Measurements from ENCODE around the gene PCBP3.

Gene PCBP3

GRCh38 chr21:45740491-45741357 is 97.2 kb downstream of the PCBP3 start:
- Histone ChIP-seq H3K27ac (ENCODE audit: low read length) (no peak overlapping the region), H3K4me3 (ENCODE audit: low read length) (no peak overlapping the region), H3K4me1 (ENCODE audit: control insufficient read depth, insufficient read depth, low read length) (no peaks in the 10 kb centered on the region), H3K27me3 (ENCODE audit: control insufficient read depth, insufficient read depth, low read length) (no peaks in the 10 kb centered on the region), H3K9me3 (ENCODE audit: control insufficient read depth, insufficient read depth, low read length) (no peaks in the 10 kb centered on the region), H3K36me3 (ENCODE audit: control insufficient read depth, insufficient read depth, low read length) (0 out of 2 replicates have a peak, but pooled peaks cover under 1% of the 10 kb centered on the region)
- DNase-seq (ENCODE audit: low read depth, low spot score) = no peak
- no CpG with 5 or more reads among the region's 14 CpGs for whole genome bisulfite sequencing (ENCODE audit: insufficient coverage, insufficient read length)

GRCh38 chr21:45741691-45742090 is 98.2 kb downstream of the PCBP3 start:
- Histone ChIP-seq H3K9me3 (ENCODE audit: control insufficient read depth, insufficient read depth, low read length) (no peaks in the 10 kb centered on the region), H3K27me3 (ENCODE audit: control insufficient read depth, insufficient read depth, low read length) (no peaks in the 10 kb centered on the region), H3K4me1 (ENCODE audit: control insufficient read depth, insufficient read depth, low read length) (no peaks in the 10 kb centered on the region), H3K27ac (ENCODE audit: low read length) (no peak overlapping the region), H3K4me3 (ENCODE audit: low read length) (no peak overlapping the region), H3K36me3 (ENCODE audit: control insufficient read depth, insufficient read depth, low read length) (0 out of 2 replicates have a peak, but pooled peaks cover 4% of the 10 kb centered on the region)
- no CpG with 5 or more reads among the region's 6 CpGs for WGBS (ENCODE audit: insufficient coverage, insufficient read length)
- no peak for DNase-seq (ENCODE audit: low read depth, low spot score)

DNA sequence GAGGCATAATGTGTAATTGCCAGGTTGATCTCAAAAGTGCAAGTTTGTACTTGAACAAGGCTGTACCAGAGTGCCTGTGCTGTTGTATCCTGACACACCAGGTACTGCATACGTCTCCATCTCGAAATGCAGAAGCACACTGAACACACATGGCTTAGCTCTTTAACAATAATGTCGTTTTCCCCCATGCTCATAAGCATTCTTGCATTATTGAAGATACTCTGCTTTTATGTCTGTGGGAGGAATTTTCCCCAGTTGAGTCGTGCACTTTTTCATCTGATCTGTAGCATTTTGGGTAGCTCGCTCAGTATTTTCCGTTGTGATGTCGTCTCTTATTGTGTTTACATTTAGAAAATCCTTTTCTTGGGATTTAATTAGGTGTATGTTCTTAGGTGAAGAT is 98.7 kb downstream of the PCBP3 start:
- no peak for DNase-seq (ENCODE audit: low read depth, low spot score)
- no CpG with 5 or more reads among the region's 7 CpGs for WGBS (ENCODE audit: insufficient coverage, insufficient read length)
- no peak overlapping the region for H3K27ac ChIP-seq (ENCODE audit: low read length)
- 0 out of 2 replicates have a peak, but pooled peaks cover 4% of the 10 kb centered on the region for H3K36me3 ChIP-seq (ENCODE audit: control insufficient read depth, insufficient read depth, low read length)
- H3K4me1 ChIP-seq (ENCODE audit: control insufficient read depth, insufficient read depth, low read length) = peaks cover under 1% of the 10 kb centered on the region
- H3K9me3 ChIP-seq (ENCODE audit: control insufficient read depth, insufficient read depth, low read length) = no peaks in the 10 kb centered on the region
- H3K27me3 ChIP-seq (ENCODE audit: control insufficient read depth, insufficient read depth, low read length) = no peaks in the 10 kb centered on the region
- no peak overlapping the region for H3K4me3 ChIP-seq (ENCODE audit: low read length)

DNA sequence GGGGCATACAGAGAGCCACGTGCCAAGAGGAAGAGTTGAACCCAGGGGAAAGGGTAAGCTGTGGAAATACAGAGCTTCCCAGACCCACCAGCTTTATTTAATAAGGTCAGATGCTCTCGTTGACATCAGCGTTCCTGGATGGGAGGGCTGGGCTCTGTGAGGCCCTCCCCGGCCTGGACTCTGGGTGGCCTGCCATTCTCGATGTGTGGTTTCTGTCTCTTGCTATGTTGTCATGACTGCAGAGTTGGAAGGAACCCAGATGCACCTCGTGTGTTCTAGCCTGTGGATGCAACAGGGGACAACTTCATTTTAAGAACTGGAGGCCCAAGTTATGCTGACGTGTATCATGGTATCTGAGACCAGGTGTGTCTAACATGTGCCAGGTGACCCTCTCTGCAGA is 101.7 kb downstream of the PCBP3 start:
- no peaks in the 10 kb centered on the region for H3K9me3 ChIP-seq (ENCODE audit: control insufficient read depth, insufficient read depth, low read length)
- no peak overlapping the region for H3K4me3 ChIP-seq (ENCODE audit: low read length)
- no CpG with 5 or more reads among the region's 7 CpGs for WGBS (ENCODE audit: insufficient coverage, insufficient read length)
- no peaks in the 10 kb centered on the region for H3K27me3 ChIP-seq (ENCODE audit: control insufficient read depth, insufficient read depth, low read length)
- H3K36me3 ChIP-seq (ENCODE audit: control insufficient read depth, insufficient read depth, low read length) = 0 out of 2 replicates have a peak, but pooled peaks cover 4% of the 10 kb centered on the region
- no peak for DNase-seq (ENCODE audit: low read depth, low spot score)
- H3K4me1 ChIP-seq (ENCODE audit: control insufficient read depth, insufficient read depth, low read length) = peaks cover 10% of the 10 kb centered on the region
- H3K27ac ChIP-seq (ENCODE audit: low read length) = no peak overlapping the region

- H3K4me1 ChIP-seq (ENCODE audit: control insufficient read depth, insufficient read depth, low read length) = peaks cover 11% of the 10 kb centered on the region
- WGBS (ENCODE audit: insufficient coverage, insufficient read length) = no CpG with 5 or more reads among the region's 14 CpGs
- DNase-seq (ENCODE audit: low read depth, low spot score) = no peak
- H3K27me3 ChIP-seq (ENCODE audit: control insufficient read depth, insufficient read depth, low read length) = no peaks in the 10 kb centered on the region
- no peak overlapping the region for H3K4me3 ChIP-seq (ENCODE audit: low read length)
- H3K9me3 ChIP-seq (ENCODE audit: control insufficient read depth, insufficient read depth, low read length) = no peaks in the 10 kb centered on the region
- 0 out of 2 replicates have a peak, but pooled peaks cover 4% of the 10 kb centered on the region for H3K36me3 ChIP-seq (ENCODE audit: control insufficient read depth, insufficient read depth, low read length)
- H3K27ac ChIP-seq (ENCODE audit: low read length) = no peak overlapping the region
Measured at GRCh38 chr21:45747233-45747766, 103.8 kb downstream of the PCBP3 start.

GRCh38 chr21:45747802-45748445 is 104.4 kb downstream of the PCBP3 start:
- DNase-seq (ENCODE audit: low read depth, low spot score) = no peak
- Histone ChIP-seq H3K36me3 (ENCODE audit: control insufficient read depth, insufficient read depth, low read length) (0 out of 2 replicates have a peak, but pooled peaks cover 4% of the 10 kb centered on the region), H3K4me1 (ENCODE audit: control insufficient read depth, insufficient read depth, low read length) (peaks cover 11% of the 10 kb centered on the region), H3K4me3 (ENCODE audit: low read length) (no peak overlapping the region), H3K9me3 (ENCODE audit: control insufficient read depth, insufficient read depth, low read length) (no peaks in the 10 kb centered on the region), H3K27me3 (ENCODE audit: control insufficient read depth, insufficient read depth, low read length) (no peaks in the 10 kb centered on the region), H3K27ac (ENCODE audit: low read length) (no peak overlapping the region)
- WGBS (ENCODE audit: insufficient coverage, insufficient read length) = no CpG with 5 or more reads among the region's 18 CpGs

DNA sequence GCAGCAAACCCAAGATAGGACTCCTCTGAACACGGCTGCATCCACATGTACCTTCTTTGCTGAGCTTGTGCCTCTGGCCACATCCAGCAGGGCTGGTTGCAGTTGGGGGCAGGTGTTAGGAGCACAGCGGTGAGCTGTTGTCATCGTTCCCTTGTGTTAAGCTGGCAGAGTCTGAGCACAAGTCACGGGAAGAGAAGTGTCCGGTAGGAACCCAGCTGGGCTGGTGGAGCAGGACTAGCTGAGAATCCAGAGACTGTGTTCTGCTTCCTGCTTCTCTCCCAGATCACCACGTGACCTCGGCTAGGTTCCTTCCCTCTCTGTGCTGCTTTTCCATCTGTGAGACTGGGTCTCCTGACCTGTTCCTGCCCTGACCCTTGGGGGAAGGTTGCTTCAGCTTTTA is 105.1 kb downstream of the PCBP3 start:
- Histone ChIP-seq H3K4me3 (ENCODE audit: low read length) (no peak overlapping the region), H3K36me3 (ENCODE audit: control insufficient read depth, insufficient read depth, low read length) (0 out of 2 replicates have a peak, but pooled peaks cover 4% of the 10 kb centered on the region), H3K27me3 (ENCODE audit: control insufficient read depth, insufficient read depth, low read length) (no peaks in the 10 kb centered on the region), H3K9me3 (ENCODE audit: control insufficient read depth, insufficient read depth, low read length) (no peaks in the 10 kb centered on the region), H3K4me1 (ENCODE audit: control insufficient read depth, insufficient read depth, low read length) (peaks cover 11% of the 10 kb centered on the region), H3K27ac (ENCODE audit: low read length) (no peak overlapping the region)
- no CpG with 5 or more reads among the region's 7 CpGs for WGBS (ENCODE audit: insufficient coverage, insufficient read length)
- no peak for DNase-seq (ENCODE audit: low read depth, low spot score)

DNA sequence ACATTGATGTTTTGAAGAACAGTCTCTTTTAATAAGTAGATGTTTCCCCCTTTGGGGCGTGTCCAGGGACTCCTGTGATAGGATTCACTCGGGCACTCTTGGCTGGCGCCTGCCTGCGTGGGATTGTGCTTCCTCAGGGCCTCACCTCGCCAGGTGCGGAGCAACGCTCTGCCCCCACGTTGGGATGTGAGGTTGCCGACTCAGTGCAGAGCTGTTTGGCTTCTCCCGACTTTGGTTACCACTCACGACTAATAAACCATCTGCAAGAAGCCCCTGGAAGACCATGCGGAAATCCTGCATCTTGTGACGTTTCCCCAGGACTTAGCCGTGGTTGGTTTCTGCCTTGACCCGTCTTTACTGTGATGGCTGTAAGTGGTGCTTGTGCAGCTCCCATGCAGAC is 106.4 kb downstream of the PCBP3 start:
- Histone ChIP-seq H3K27ac (ENCODE audit: low read length) (no peak overlapping the region), H3K27me3 (ENCODE audit: control insufficient read depth, insufficient read depth, low read length) (no peaks in the 10 kb centered on the region), H3K4me1 (ENCODE audit: control insufficient read depth, insufficient read depth, low read length) (peaks cover 11% of the 10 kb centered on the region), H3K36me3 (ENCODE audit: control insufficient read depth, insufficient read depth, low read length) (0 out of 2 replicates have a peak, but pooled peaks cover 4% of the 10 kb centered on the region), H3K9me3 (ENCODE audit: control insufficient read depth, insufficient read depth, low read length) (no peaks in the 10 kb centered on the region), H3K4me3 (ENCODE audit: low read length) (no peak overlapping the region)
- DNase-seq (ENCODE audit: low read depth, low spot score) = no peak
- no CpG with 5 or more reads among the region's 15 CpGs for WGBS (ENCODE audit: insufficient coverage, insufficient read length)

GRCh38 chr21:45750936-45751335 is 107.4 kb downstream of the PCBP3 start:
- no peaks in the 10 kb centered on the region for H3K27me3 ChIP-seq (ENCODE audit: control insufficient read depth, insufficient read depth, low read length)
- H3K27ac ChIP-seq (ENCODE audit: low read length) = no peak overlapping the region
- no peak for DNase-seq (ENCODE audit: low read depth, low spot score)
- H3K4me1 ChIP-seq (ENCODE audit: control insufficient read depth, insufficient read depth, low read length) = peaks cover 11% of the 10 kb centered on the region
- H3K36me3 ChIP-seq (ENCODE audit: control insufficient read depth, insufficient read depth, low read length) = 0 out of 2 replicates have a peak, but pooled peaks cover under 1% of the 10 kb centered on the region
- no peak overlapping the region for H3K4me3 ChIP-seq (ENCODE audit: low read length)
- no peaks in the 10 kb centered on the region for H3K9me3 ChIP-seq (ENCODE audit: control insufficient read depth, insufficient read depth, low read length)
- WGBS (ENCODE audit: insufficient coverage, insufficient read length) = no CpG with 5 or more reads among the region's 5 CpGs

DNA sequence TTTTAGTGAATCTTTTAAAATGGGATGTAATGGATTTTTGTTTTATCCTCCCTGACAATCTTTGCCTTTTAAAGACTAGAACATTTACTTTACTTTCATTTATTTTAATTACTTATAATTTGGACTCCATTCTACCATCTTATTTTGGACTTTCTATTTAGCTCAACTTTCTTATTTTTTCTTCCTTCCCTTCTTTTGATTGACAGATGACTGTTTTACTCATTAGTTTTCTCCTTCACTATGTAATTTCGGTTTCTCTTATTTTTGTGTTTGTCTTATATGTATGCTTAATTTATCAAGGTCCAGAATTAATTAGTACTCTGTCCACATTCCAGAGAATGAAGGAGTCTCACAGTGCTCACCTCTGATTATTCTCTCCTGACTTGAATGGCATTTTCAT is 109.9 kb downstream of the PCBP3 start:
- no peaks in the 10 kb centered on the region for H3K9me3 ChIP-seq (ENCODE audit: control insufficient read depth, insufficient read depth, low read length)
- no peaks in the 10 kb centered on the region for H3K27me3 ChIP-seq (ENCODE audit: control insufficient read depth, insufficient read depth, low read length)
- no peak for DNase-seq (ENCODE audit: low read depth, low spot score)
- WGBS (ENCODE audit: insufficient coverage, insufficient read length) = no CpG with 5 or more reads among the region's 1 CpG
- H3K4me1 ChIP-seq (ENCODE audit: control insufficient read depth, insufficient read depth, low read length) = peaks cover 1% of the 10 kb centered on the region; the same call in 1 of the 2 replicates
- H3K36me3 ChIP-seq (ENCODE audit: control insufficient read depth, insufficient read depth, low read length) = no peaks in the 10 kb centered on the region
- no peak overlapping the region for H3K4me3 ChIP-seq (ENCODE audit: low read length)
- no peak overlapping the region for H3K27ac ChIP-seq (ENCODE audit: low read length)
